Erythroblast (primary cell): Measurements from ENCODE around the gene SSBP3.

ENCODE experiments used
- GATA1 ChIP-seq: IDR thresholded peaks from 2 replicates; pipeline ENCODE4 v1.6.1; 2011; ENCODE audit warnings: low read depth, mild to moderate bottlenecking, control low read depth, low read length, moderate library complexity
- POLR2A ChIP-seq: IDR thresholded peaks from 2 replicates; pipeline ENCODE4 v1.6.1; 2011; ENCODE audit warnings: mild to moderate bottlenecking, low read length

- TF ChIP-seq POLR2A (no peak), GATA1 (no peak)
Observed at GRCh38 chr1:54415991-54416390, 9.8 kb upstream of the SSBP3 start.
